GM19238 (cell line): ENCODE data around the gene ADAMTS2.

ENCODE experiments used
- DNase-seq: peaks from one replicate; pipeline ENCODE4 v3.0.0; 2011; ENCODE audit warnings: low spot score; ENCODE audit not compliant: insufficient read length

The ADAMTS2 gene

GRCh38 chr5:179164331-179165311 lies 180.6 kb downstream of the ADAMTS2 start:
- no peak for DNase-seq

GRCh38 chr5:179163236-179164155 lies 181.8 kb downstream of the ADAMTS2 start:
- DNase-seq = no peak

GRCh38 chr5:179162351-179163235 lies 182.7 kb downstream of the ADAMTS2 start:
- no peak for DNase-seq

- DNase-seq = no peak
These were observed 183.4 kb downstream of the ADAMTS2 start for GRCh38 chr5:179161901-179162300.

GRCh38 chr5:179160584-179160983 lies 184.7 kb downstream of the ADAMTS2 start:
- DNase-seq = no peak

GRCh38 chr5:179158556-179158955 lies 186.7 kb downstream of the ADAMTS2 start:
- DNase-seq = no peak

- DNase-seq = no peak
These were observed 190.0 kb downstream of the ADAMTS2 start for GRCh38 chr5:179154991-179155955.

GRCh38 chr5:179154346-179154990 lies 190.8 kb downstream of the ADAMTS2 start:
- DNase-seq = no peak

- DNase-seq = no peak
These were observed 191.3 kb downstream of the ADAMTS2 start for GRCh38 chr5:179153921-179154345.

- no peak for DNase-seq
These were observed 191.8 kb downstream of the ADAMTS2 start for GRCh38 chr5:179153341-179153901.

GRCh38 chr5:179152941-179153340 lies 192.3 kb downstream of the ADAMTS2 start:
- DNase-seq = no peak

GRCh38 chr5:179152144-179152895 lies 192.9 kb downstream of the ADAMTS2 start:
- DNase-seq = no peak

- DNase-seq = no peak
These were observed 193.8 kb downstream of the ADAMTS2 start for GRCh38 chr5:179151286-179152118.

GRCh38 chr5:179150011-179150410 lies 195.2 kb downstream of the ADAMTS2 start:
- no peak for DNase-seq

- DNase-seq = no peak
These were observed 196.0 kb downstream of the ADAMTS2 start for GRCh38 chr5:179149278-179149677.

- no peak for DNase-seq
These were observed 196.5 kb downstream of the ADAMTS2 start for GRCh38 chr5:179148703-179149170.
